ENCODE data around the gene PPP1R9B.

The PPP1R9B gene
- 12.1 to 213 (median 100) reads per million in 18 experiments for total RNA-seq

- DNase-seq: no peak
Observed at GRCh38 chr17:50150354-50151040, at the start of gene PPP1R9B. TSS of gene PPP1R9B (minus strand) at chr17:50150677. CDS start at chr17:50150513, 164 bp downstream.

- no peak for DNase-seq
Observed at GRCh38 chr17:50199803-50200456, 49.5 kb upstream of the PPP1R9B start.

- no peak for DNase-seq
Observed at GRCh38 chr17:50199211-50199802, 48.8 kb upstream of the PPP1R9B start.

- peak; percentile 71 to 75 for DNase-seq
Observed at GRCh38 chr17:50198026-50198669, 47.7 kb upstream of the PPP1R9B start.

- DNase-seq: no peak
Observed at GRCh38 chr17:50196826-50197225, 46.3 kb upstream of the PPP1R9B start.

- DNase-seq: no peak
Observed at GRCh38 chr17:50196036-50196435, 45.6 kb upstream of the PPP1R9B start.

- no peak for DNase-seq
Observed at GRCh38 chr17:50194934-50195865, 44.7 kb upstream of the PPP1R9B start.

GRCh38 chr17:50194140-50194933 is 43.9 kb upstream of the PPP1R9B start:
- no peak for DNase-seq

GRCh38 chr17:50192618-50193291 is 42.3 kb upstream of the PPP1R9B start:
- DNase-seq: no peak

GRCh38 chr17:50192144-50192617 is 41.7 kb upstream of the PPP1R9B start:
- peak in 1 of 2 donors; percentile 19 for DNase-seq

GRCh38 chr17:50191359-50192143 is 41.1 kb upstream of the PPP1R9B start:
- DNase-seq: no peak

GRCh38 chr17:50190603-50191358 is 40.3 kb upstream of the PPP1R9B start:
- DNase-seq: no peak

- DNase-seq: no peak
Observed at GRCh38 chr17:50190293-50190602, 39.8 kb upstream of the PPP1R9B start.

GRCh38 chr17:50189550-50190292 is 39.2 kb upstream of the PPP1R9B start:
- DNase-seq: no peak

GRCh38 chr17:50188921-50189549 is 38.6 kb upstream of the PPP1R9B start:
- no peak for DNase-seq

- DNase-seq: no peak
Observed at GRCh38 chr17:50188531-50188920, 38.0 kb upstream of the PPP1R9B start.

- DNase-seq: no peak
Observed at GRCh38 chr17:50187751-50188530, 37.5 kb upstream of the PPP1R9B start.
